Measurements from ENCODE around the gene DDX25. TPM values are rescaled to one million over a fixed set of nuclear protein-coding genes. Genes with fewer than 3 reads are reported as not detected.

Gene DDX25
- polyA plus RNA-seq, 4 donors, result 4.6 to 5.0 (median 5.0) TPM

DNA sequence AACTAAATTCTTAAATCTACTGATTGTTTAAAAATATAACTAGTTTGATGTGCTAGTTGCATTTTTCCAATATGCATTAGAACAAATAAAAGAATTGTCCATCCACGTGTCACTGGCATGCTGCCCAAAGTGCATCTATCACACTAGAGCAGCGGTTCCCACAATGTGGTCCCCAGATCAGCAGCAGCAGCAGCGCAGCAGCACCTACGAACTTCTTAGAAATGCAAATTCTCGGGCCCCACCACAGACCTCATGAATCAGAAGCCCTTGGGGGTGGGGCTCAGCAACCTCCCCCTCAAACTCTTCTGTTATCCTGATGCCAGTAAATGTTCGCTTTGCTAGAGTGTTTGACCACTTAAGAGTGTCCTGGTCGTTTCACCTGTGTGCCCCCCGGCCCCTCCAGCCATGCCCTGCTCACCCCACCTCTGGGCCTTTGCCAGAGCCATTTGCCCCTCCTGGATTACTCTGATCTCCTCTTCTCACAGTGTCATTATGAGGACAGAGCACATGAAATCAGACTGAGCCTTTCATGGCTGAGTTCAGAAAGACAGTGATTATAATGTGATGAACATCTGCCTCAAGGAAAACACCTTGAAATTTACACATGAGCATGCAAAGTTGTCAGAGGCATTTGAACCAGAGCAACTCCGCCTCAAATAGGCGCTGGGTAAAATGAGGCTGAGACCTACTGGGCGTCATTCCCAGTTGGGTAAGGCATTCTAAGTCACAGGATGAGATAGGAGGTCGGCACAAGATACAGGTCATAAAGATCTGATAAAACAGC lies 28.9 kb downstream of the DDX25 start:
- DNase-seq (ENCODE audit: low read depth in 4 of 4, low spot score in 3 of 4), result no peak

DNA sequence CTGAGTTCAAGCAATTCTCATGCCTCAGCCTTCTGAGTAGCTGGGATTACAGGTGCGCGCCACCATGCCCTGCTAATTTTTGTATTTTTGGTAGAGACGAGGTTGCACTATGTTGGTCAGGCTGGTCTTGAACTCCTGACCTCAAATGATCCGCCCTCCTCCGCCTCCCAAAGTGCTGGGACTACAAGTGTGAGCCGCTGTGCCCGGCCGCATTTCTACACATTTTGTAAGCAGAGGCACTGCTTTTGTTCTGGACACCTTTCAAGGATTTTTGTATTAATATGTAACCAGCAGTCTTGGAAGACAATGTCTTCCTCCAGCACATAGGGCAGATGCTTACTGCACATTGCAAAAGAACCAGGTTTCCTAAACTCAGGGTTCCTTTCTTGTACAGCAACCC lies 30.2 kb downstream of the DDX25 start:
- no peak for DNase-seq (ENCODE audit: low read depth in 4 of 4, low spot score in 3 of 4)

DNA sequence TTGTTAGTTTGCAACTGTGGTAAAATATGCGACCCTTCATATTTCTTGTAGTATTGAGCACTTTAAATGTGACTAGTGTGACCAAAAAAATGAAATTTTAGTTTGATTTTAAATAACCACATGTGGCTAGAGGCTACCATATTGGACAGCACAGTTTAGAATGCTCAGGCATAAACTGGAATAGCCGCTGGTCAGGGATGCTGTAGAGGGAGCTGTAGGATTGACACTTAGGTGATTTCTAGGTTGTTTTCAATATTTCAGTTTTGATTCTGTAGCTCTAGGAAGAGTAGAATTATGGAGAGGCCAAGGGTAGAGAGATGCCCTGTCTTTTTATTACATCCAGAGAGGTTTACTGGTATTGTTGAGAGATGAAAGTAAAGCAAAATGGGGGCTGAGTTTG lies 30.7 kb downstream of the DDX25 start:
- no peak for DNase-seq (ENCODE audit: low read depth in 4 of 4, low spot score in 3 of 4)

GRCh38 chr11:125935618-125936199 lies 31.4 kb downstream of the DDX25 start:
- no peak for DNase-seq (ENCODE audit: low read depth in 4 of 4, low spot score in 3 of 4)

DNA sequence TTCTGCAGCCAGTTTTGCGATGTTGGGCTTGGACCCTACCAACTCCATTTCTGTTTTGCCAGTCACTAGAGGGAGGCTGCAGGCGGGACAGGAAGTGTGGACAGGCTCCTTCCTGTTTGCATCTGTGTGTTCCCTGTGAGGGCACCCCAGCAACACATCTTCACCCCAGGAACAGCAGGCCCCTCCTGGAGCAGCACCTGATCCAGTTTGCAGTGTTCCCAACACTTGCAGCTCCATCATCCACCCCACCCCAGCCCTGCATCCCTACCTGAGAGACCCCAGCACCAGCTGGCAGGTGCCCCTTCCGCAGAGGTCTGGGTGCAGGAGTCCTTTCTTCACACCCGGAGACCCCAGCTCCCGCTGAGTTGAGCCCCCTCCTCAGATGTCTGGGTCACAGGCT lies 34.1 kb downstream of the DDX25 start:
- no peak for DNase-seq (ENCODE audit: low read depth in 4 of 4, low spot score in 3 of 4)

GRCh38 chr11:125939081-125939521 lies 34.8 kb downstream of the DDX25 start:
- no peak for DNase-seq (ENCODE audit: low read depth in 4 of 4, low spot score in 3 of 4)

- no peak for DNase-seq (ENCODE audit: low read depth in 4 of 4, low spot score in 3 of 4)
Measured at GRCh38 chr11:125940145-125940544, 35.8 kb downstream of the DDX25 start.

DNA sequence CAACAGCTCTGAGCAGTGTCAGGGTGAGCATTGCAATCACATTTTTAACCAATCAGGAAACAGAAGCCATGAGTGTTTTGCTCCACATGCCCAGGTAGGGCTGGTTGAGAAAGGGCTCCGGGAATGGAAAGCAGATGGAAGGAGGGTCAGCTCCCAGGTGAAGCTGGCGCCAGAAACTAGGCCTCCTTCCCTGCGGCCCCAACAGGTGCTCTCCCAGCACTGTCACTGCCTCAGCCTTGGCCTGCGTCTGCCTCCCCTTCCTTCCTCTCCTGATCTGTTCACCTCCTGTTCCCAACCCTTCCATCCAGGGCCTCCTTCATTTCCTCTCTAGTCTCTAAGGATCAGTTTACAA lies 36.9 kb downstream of the DDX25 start:
- DNase-seq (ENCODE audit: low read depth in 4 of 4, low spot score in 3 of 4), result no peak

DNA sequence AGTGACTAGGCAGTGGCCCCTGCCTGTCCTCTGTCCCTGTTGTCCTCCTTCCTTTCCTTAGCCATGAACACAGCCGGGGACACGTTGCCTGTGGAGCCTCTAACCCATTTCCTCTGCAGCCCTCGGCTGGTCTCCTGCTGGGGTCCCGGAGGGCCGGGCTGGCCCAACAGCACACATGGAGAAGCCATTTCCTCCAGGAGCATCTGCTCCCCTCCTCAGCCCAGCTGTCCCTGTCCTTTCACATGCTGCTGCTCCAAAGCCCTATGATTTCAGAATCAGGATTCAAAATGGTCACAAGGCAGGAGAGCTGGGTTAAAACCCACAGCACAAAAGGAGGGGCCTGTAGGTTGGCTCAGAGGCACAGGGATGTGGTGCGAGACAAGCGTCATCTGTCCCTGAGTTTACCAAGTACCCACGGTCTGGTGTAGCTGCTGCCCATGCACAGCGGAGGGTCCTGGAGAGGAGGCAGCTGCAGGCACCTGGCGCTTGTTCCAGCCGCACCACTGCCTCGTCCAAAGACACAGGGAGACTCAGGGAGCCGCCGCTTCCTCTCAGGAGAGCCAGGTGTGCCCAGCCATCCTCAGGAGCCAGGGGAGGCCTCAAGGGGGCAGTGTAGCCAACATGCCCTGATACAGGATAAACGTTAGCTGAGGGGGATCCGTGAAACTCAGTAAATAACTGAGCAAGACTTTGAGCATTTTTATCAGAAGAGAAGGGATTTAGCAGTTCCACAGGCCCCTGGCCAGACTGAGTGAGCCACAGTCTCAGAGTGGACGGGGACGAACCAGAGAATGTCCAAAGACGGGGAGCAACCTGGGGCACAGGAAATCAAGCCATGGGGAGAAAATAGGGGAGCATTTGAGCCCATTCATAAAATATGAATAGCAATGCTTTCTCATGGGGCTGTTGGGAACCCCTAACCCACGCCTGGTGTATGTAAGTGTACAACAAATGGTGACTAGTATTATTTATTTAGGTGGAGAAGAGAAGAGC lies 37.6 kb downstream of the DDX25 start:
- peak in 2 of 4 donors; percentile 22 to 37 for DNase-seq (ENCODE audit: low read depth in 4 of 4, low spot score in 3 of 4)

DNA sequence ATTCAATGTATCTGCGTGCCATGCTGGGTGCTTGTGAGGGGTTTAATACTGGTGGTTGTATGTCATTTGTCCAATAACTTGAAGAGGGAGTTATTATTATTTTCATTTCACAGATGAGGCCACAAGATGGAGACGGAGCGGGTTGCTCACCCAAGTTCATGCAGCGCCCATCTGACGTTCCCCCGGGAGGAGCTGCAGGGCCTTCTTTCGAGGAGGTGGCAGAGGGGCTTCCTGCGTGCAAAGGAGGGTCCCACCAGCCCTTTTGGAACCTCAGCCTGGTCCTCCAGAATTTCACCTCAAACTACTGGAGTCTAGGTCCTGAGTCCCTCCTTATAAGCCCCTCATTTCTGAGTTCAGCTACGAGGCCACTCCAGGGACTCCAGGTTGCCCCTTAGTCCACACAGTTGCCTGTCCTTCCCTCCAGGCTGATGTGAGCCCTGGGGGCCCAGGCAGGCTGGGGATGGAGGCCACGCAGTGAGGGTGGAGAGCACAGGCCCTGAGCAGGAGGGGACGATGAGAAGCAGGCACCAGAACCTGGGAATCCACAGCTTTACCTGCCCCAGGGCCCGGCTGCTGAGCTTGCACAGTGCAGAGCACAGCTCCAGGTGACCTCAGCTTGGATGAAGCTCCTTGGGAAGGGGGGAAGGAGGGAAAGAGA lies 38.6 kb downstream of the DDX25 start:
- DNase-seq (ENCODE audit: low read depth in 4 of 4, low spot score in 3 of 4), result no peak

DNA sequence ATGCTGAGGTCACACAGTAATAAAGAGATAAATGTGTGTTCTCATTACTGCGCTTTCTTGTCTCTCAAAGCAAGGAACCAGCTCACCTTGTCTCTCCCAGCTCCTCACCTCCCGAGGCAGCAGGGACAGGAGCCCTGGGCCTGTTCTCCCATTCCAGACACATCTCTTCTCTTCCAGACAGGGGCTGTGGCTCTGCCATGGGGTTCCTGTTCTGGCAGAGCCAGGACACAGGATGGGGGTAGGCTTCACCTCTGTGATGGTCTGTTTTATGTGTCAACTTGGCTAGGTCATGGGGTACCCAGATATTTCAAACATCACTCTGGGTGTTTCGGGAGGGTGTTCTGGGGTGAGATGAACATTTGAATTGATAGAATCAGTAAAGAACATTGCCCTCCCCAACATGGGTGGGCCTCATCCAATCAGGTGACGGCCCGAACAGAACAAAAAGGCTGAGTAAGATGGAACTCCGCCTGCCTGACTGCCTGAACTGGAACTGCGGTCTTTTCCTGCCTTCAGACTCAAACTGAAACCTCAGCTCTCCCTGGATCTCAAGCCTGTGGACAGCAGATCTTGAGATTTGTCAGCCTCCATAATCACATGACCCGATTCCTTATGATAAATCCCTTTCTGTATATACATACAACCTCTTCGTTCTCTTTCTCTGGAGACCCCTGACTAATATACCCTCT lies 39.5 kb downstream of the DDX25 start:
- DNase-seq (ENCODE audit: low read depth in 4 of 4, low spot score in 3 of 4), result no peak

DNA sequence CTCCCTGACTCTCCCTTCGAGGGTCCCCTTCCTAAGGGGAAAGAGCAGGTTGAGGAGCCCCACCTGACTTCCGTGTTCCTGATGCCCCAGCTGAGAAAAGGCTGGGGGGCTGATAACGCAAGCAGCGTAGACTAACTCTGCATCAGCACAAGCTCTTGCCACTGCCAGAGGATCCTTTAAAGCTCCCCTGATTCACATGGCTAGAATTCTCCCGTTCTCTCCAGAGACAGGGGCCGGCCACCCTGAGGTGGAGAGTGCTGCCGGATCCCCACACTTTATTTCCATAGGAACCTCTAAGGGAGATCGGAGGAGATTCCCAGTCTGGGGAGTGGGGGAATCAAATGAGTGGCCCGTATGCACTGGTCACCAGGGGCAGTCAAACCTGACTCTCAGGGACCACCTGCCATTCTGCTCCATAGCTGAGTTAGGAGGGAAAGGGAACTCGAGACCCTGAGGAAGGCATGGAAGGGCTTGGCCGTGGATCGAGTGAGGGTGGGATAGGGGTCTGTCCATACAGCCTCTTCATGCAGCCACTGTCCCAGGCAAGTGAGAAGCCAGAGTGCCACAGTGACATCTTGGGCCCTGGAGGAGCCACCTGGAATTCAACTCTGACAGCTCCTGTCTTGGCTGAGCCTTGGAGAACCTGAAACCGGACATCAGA lies 40.2 kb downstream of the DDX25 start:
- DNase-seq (ENCODE audit: low read depth in 4 of 4, low spot score in 3 of 4), result no peak

DNA sequence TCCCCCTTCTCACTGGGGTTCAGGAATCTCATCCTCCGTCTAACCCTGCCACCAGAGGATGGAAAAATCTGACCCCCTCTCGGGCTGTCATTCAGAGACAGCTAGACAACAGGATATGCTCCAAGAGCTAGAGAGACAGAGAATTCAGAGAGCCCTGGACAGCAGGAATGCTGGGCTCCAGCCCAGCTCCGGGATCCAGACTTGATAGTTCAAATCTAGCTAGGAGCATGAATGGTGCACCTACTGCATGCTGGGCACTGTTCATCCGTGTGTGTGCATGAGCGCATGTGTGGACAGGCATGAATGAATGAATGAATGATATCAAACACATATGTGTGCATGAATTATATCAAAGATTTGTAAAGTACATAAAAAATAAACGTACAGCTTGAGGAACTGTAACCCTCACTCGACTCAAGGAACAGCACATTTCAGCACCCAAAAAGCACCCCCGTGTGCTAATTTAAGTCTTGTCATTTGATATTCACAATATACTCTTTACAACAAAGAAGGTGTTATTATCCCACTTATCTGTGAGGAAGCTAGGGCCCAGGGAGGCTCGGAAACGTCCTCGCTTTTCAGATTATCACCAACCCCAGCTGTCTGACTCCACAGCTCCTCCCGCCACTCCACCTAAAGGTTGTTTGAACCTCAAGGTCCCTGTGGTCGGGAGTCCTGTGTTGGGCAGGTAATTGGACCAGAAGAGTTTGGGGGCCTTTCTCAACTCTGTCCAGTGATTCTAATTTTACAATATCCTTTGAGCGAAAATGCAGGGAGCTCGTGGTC lies 40.9 kb downstream of the DDX25 start:
- DNase-seq (ENCODE audit: low read depth in 4 of 4, low spot score in 3 of 4), result no peak

- DNase-seq (ENCODE audit: low read depth in 4 of 4, low spot score in 3 of 4), result no peak
Measured at GRCh38 chr11:125945797-125946520, 41.7 kb downstream of the DDX25 start, which contains the start of gene VSIG10L2. VSIG10L2 (plus strand) TSS chr11:125946044; CDS start chr11:125946056, 12 bp downstream.

DNA sequence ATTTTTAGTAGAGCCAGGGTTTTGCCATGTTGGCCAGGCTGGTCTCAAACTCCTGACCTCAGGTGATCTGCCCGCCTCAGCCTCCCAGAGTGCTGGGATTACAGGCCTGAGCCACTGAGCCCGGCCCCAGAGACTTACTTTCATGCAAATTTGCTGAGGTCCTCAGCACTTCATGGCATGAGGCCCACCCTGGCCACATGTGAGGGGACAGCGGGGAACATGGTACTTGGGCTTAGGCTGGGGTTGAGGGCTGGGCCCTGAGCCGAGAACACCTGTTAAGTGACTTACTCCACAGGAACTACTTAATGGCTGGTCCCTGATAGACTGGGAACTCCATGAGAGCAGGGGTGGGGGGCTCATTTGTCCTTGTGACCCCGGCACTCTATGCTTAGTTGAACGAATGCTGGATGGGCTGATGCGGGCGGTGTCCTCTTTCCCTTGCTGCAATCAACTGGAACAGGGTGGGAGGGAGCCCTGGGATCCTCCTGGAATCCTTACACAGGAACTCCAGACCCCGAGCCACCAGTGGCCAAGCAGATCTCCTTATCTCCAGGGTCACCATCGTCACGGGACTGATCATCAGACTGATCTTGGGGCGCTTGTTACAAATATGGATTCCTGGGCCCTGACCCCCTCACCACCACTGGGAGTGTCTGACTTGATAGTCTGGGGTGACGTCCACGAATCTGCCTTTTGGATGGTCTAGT lies 42.6 kb downstream of the DDX25 start:
- no peak for DNase-seq (ENCODE audit: low read depth in 4 of 4, low spot score in 3 of 4)

DNA sequence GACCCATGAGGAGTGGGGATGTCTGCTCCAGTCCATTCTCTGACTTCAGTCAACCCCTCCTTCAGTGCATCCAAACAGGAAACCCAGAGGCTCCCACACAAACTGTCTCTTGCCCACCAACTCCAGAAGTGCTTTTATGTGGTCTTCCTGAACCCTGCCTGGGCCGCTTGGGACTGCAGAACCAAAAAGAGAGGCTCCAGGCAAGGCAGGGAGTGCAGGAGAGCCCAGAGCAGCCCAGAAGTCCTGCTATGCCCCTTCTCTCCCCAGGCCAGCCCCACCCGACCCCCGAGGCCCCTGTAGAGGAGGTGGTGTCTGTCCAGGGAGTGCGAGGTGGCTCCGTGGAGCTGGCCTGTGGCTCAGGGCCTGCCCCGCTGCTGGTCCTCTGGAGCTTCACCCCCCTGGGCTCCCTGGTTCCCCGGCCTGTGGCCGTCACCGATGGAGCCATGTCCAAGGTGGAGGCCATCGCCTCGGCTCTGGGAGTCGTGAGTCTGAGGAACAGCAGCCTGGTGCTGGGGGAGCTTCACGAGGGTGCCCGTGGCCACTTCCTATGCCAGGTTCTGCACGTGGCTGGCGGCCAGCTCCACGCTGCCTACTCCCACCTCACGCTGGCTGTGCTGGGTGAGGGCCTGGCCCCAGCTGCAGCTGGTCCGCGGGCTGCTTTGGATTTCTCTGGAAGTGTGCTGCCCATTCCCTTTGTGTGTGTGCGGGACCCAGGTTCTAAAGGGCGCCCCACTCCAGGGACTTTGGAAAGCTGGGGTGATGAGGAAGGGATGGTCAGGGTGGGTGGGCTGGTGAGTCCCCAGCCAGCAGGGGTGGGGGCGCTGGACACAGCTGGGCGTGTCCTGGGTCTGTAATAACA lies 43.3 kb downstream of the DDX25 start:
- no peak for DNase-seq (ENCODE audit: low read depth in 4 of 4, low spot score in 3 of 4)
